Measurements from ENCODE around the gene MBP.
"Not testable (repeated sequence)": the region's sequence is repeated elsewhere in the genome, so short reads cannot be mapped to it uniquely, and the experiment has no call there.

MBP gene

GRCh38 chr18:77022556-77022955 lies 110.0 kb downstream of the MBP start:
- in situ Hi-C loops (cut with HindIII; ENCODE audit: low pct_ligation_motif_present, low sequenced_read_pairs) = no loop called here
- H3K4me3 ChIP-seq (ENCODE audit: low read depth, low read length) = no peak overlapping the region
- H3K36me3 ChIP-seq (replicated peaks) = no peaks in the 10 kb centered on the region
- H3K27ac ChIP-seq = no peak overlapping the region
- TF ChIP-seq CTCF (IDR thresholded peaks at IDR 0.05; ENCODE audit: low read depth, low read length, missing control alignments) = no peak
- H3K27me3 ChIP-seq (replicated peaks) = no peaks in the 10 kb centered on the region
- DNase-seq = no peak

GRCh38 chr18:77022116-77022515 lies 110.5 kb downstream of the MBP start:
- no peak for DNase-seq
- in situ Hi-C loops (cut with HindIII; ENCODE audit: low pct_ligation_motif_present, low sequenced_read_pairs) = no loop called here
- no peak overlapping the region for H3K27ac ChIP-seq
- TF ChIP-seq CTCF (IDR thresholded peaks at IDR 0.05; ENCODE audit: low read depth, low read length, missing control alignments) = no peak
- H3K27me3 ChIP-seq (replicated peaks) = no peaks in the 10 kb centered on the region
- no peak overlapping the region for H3K4me3 ChIP-seq (ENCODE audit: low read depth, low read length)
- H3K36me3 ChIP-seq (replicated peaks) = no peaks in the 10 kb centered on the region

- H3K4me3 ChIP-seq (ENCODE audit: low read depth, low read length); H3K27ac ChIP-seq; DNase-seq; H3K36me3 ChIP-seq (replicated peaks); in situ Hi-C loops (cut with HindIII; ENCODE audit: low pct_ligation_motif_present, low sequenced_read_pairs); H3K27me3 ChIP-seq (replicated peaks): not testable (repeated sequence)
These were observed 111.1 kb downstream of the MBP start for GRCh38 chr18:77021478-77021877.

GRCh38 chr18:77021075-77021474 lies 111.5 kb downstream of the MBP start:
- Histone ChIP-seq H3K27me3 (replicated peaks) (no peaks in the 10 kb centered on the region), H3K36me3 (replicated peaks) (peaks cover 2% of the 10 kb centered on the region), H3K4me3 (ENCODE audit: low read depth, low read length) (no peak overlapping the region), H3K27ac (no peak overlapping the region)
- in situ Hi-C loops (cut with HindIII; ENCODE audit: low pct_ligation_motif_present, low sequenced_read_pairs) = no loop called here
- DNase-seq = no peak
- TF ChIP-seq CTCF (IDR thresholded peaks at IDR 0.05; ENCODE audit: low read depth, low read length, missing control alignments) = no peak

- in situ Hi-C loops (cut with HindIII; ENCODE audit: low pct_ligation_motif_present, low sequenced_read_pairs) = no loop called here
- TF ChIP-seq CTCF (IDR thresholded peaks at IDR 0.05; ENCODE audit: low read depth, low read length, missing control alignments) = no peak
- no peak for DNase-seq
- Histone ChIP-seq H3K27ac (no peak overlapping the region), H3K27me3 (replicated peaks) (no peaks in the 10 kb centered on the region), H3K4me3 (ENCODE audit: low read depth, low read length) (no peak overlapping the region), H3K36me3 (replicated peaks) (peaks cover 2% of the 10 kb centered on the region)
These were observed 112.0 kb downstream of the MBP start for GRCh38 chr18:77020561-77020960.

GRCh38 chr18:77019641-77020040 lies 112.9 kb downstream of the MBP start:
- no peak for TF ChIP-seq CTCF (IDR thresholded peaks at IDR 0.05; ENCODE audit: low read depth, low read length, missing control alignments)
- Histone ChIP-seq H3K36me3 (replicated peaks) (peaks cover 2% of the 10 kb centered on the region), H3K4me3 (ENCODE audit: low read depth, low read length) (no peak overlapping the region), H3K27me3 (replicated peaks) (no peaks in the 10 kb centered on the region), H3K27ac (no peak overlapping the region)
- in situ Hi-C loops (cut with HindIII; ENCODE audit: low pct_ligation_motif_present, low sequenced_read_pairs) = no loop called here
- no peak for DNase-seq

GRCh38 chr18:77018650-77019049 lies 113.9 kb downstream of the MBP start:
- H3K4me3 ChIP-seq (ENCODE audit: low read depth, low read length); in situ Hi-C loops (cut with HindIII; ENCODE audit: low pct_ligation_motif_present, low sequenced_read_pairs); H3K36me3 ChIP-seq (replicated peaks); H3K27ac ChIP-seq; DNase-seq; H3K27me3 ChIP-seq (replicated peaks): not testable (repeated sequence)

Data from brain microvascular endothelial cell (primary cell).